ENCODE data around the gene KITLG.
"Not testable (repeated sequence)": the region's sequence is repeated elsewhere in the genome, so short reads cannot be mapped to it uniquely, and the experiment has no call there.

Gene KITLG, protein sequence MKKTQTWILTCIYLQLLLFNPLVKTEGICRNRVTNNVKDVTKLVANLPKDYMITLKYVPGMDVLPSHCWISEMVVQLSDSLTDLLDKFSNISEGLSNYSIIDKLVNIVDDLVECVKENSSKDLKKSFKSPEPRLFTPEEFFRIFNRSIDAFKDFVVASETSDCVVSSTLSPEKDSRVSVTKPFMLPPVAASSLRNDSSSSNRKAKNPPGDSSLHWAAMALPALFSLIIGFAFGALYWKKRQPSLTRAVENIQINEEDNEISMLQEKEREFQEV

DNA sequence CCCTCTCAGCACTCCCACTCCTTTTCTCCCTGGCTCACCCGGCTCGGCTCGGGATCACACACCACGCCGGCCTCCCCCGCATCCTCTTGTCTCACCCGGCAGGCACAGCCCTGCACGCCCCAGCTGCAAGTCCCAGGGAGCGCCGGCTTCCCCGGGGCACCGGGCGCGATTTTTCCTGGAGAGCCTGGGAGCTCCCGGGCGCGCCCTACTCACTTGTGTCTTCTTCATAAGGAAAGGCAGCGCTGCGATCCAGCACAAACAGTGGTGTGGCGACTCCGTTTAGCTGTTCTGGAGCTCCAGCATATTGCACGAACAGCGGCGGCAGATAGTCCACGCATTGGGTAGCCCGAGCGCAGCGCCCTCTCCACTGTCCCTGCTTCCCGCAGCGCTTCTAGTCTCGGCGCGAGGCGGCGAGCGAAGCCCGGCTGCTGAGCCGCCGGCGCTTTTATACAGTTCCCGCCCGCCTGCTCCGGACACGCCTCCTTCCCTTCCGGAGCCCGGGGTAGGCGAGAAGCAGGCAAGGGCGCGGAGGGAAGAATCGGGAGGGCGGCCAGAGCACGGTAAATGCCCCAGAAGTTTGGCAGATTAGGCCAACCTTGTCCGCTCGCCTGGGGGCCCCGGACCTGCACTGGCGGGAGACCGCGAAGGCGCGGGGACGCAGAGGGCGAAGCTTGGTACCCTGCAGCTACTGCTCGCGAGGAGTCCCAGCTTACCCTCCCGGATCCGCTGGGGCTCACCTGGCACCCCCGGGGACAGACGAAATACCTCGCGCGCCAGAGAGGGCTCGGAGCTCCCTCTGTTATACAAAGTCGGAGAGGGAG, at the start of gene KITLG:
KITLG (minus strand) TSS at position 421 of the 821 bp plus-strand sequence; CDS start at position 228, 193 bp downstream.
- DNase-seq (ENCODE audit: low spot score) = peak; percentile 56

DNA sequence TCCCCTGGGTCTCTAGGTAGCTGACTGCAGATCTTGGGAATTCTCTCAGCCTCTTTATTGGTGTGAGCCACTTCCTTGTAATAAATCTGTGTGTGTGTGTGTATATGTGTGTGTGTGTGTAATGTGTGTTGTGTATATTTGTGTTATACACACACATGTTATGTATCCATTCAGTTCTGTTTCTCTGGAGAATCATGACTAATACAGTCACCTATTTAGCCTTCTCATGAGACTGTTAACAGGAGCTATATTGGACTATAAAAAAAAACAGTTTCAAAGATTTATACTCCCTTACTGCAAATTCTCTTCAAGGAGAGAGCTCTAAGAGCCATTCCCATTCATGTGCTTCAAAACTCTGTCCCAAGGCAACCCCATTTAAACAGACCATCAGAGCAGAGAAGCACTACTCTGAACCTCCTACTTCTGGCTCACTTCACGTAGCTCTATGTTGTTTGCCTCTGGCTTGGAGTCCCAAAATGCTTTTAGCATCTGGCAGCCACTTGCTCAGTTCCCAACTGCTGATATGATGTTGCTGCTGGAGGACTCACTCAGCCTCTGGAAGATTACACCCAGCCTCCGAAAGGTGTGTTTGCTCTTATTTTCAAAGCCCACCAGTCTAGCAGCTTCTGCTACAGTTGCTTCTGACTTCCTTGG, 48.7 kb upstream of the KITLG start:
- no peak for DNase-seq (ENCODE audit: low spot score)

DNA sequence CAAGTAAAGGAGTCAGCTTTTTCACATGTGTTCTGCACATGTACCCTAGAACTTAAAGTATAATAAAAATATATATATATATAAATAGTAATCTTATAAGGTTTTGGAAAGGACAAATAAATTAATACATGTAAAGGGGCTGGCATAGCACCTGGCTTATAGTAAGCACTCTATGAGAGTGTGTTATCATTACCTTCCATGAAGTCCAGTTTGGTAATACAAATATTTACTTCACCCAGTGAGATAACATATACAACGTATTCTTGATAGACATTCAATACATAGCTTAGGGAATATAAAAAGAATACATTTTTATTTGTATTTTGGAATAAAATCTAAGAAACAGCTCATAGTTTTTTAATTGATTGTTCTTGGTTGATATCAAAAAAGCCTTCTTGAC, 47.8 kb upstream of the KITLG start:
- not testable (repeated sequence) for DNase-seq (ENCODE audit: low spot score)

DNA sequence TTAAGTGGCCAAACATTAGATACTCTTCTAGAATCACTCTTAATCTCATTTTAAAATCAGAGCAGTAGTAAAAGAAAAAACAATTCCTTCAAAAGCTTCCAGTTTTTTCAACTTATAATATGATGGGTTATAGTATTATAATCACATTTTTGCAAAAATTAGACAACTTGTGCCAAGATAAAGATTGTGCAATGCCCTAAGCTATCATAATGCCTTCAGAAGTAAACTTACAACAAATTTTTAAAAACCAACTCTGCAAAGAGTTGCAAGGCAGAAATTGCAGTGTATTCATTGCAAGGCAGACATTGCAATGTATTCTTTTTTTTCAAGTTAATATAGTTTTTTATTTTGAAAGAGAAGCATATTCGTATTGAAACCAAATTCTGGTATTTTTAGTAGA, 47.2 kb upstream of the KITLG start:
- DNase-seq (ENCODE audit: low spot score) = no peak

DNA sequence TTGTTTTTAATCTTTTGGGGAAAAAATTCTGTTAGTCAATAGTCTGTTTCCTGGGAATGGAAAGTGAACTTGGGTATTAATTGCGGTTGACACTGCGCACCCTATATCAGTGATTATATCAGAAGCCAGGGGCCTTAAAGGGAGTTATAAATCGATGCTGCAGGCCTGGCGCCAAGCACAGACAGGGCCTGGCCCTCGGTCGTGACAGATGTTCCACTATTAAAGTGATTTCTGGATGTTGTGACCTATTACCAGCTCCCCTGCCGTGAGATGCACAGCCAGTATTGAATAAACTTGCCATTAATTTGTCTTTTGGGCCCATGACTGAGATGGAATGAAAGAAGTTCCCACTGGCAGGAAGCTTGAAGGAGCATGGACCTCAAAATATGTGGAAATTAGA, 45.1 kb upstream of the KITLG start:
- DNase-seq (ENCODE audit: low spot score) = no peak

DNA sequence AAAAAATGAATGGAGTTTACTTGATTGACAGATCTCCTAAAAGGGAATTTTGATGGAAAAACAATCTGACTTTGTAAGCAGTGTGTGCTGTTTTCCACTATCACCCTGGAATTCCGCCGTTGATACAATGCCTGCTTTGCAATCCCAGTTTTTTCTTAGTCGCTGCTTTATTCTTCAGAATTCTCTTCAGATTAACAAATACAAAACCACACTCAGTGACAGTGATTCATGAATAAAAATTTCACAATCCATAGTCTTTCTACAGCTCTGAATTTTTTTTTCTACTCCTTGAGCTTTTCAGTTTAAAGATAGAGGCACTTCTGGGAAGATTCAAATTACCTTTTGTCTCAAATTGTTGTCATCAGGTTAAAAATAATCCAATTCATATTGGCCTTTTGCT, 44.6 kb upstream of the KITLG start:
- peak; percentile 61 for DNase-seq (ENCODE audit: low spot score)

DNA sequence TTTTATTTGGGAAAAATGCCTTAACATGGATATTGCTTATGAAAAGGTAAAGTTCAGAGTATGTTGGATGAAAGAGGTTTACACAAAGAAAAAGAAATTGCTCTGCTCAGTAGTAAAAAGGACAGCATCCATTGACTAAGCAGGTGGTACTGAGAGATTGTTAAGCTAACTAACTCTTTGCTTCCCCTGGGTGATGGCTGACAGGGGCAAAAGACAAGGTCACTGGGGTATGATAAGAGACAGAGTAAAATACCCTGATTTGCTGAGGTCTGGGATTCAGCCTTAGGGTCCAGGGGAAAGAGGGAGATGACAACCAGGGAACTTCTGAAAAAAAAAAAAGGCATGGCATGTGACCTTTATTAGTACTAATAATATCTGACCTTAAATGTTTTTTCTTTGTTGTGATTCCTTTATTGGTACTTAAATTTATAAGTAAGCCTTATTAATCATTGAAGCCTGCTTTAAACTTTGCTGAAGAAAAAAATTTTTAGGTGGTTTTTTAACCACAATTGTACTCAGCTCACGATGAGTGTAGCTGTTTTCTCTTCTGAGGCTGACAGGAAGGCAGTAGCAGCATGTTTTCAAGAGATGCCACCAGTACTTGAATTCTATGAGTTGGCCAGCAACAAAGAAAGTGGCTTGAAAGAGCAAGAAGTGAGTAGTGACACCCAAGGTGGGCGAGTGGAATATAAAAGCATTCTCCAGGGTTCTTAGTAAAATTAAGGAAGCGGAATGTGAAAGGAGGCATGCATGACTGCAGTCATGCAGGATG, 43.7 kb upstream of the KITLG start:
- peak; percentile 5 for DNase-seq (ENCODE audit: low spot score)

DNA sequence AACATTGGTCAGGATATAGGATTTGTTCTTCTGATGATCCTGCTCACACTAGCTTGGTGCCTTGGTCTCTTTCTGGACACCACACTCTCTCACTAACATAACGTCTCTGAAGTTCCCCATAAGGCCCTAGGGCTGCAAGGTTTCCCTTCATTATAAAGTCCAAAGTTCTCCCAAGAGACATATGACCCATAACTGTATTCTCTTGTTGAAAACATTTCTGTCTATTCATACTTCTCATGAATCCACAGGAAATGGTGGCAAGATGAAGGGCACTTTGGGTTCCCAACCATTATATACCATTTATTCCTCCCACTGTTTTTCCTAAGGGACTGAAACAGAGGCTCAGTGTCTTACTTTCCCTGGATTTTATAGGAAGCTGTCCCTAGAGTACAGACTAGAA, 37.1 kb upstream of the KITLG start:
- DNase-seq (ENCODE audit: low spot score) = peak; percentile 73

DNA sequence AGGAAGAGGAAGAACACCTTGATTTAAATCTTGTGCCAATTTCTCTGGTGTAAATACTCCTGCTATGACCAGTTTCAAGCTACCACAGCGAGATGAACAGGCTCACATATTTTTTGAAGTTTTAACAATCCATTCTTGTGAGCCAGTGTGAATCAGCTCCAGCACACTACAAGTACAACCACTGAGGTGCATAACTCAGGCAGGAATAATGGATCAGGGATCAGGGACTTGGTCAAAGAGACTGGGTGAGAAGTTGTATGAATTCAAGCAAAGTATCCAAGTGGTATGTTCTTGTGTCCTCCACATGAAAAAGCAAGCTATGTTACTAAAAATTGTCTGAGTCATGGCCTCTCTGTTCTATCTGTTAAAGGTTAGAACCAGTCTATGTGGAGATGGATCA, 35.2 kb upstream of the KITLG start:
- DNase-seq (ENCODE audit: low spot score) = no peak

DNA sequence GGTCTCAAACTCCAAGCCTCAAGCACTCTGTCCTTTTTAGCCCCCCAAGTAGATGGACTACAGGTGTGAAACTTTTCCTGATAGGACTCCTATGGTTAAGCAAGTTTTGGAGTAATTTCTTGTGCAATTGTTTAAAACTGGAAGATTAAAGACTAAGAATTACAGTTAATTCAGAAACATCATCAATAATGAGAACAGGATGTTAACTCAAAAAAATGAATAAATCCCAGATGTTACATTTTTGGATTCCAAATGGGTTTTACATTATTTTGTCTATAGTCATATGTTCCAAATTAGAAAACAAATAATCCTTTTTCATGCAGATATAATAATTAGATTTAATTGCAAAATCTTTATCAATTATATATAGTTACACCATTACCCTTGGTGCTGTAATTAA, 24.4 kb upstream of the KITLG start:
- no peak for DNase-seq (ENCODE audit: low spot score)

DNA sequence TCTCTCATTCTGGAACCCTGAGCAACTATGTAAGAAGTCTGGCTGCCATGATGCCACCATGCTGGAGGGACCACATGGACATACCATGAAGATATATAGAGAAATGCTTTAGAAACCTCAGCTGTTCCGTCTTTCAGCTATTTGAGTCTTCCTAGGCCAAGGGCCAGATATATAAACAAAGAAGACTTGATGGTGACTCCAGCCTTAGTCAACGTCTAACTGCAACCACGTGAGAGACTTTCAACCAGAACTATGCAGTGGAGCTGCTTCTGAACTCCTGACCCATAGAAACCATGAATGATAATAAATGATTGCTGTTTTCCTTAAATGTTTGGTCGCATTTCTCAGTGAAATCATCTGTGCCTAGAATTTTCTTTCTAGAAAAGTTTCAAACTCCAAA, 20.0 kb upstream of the KITLG start:
- DNase-seq (ENCODE audit: low spot score) = peak; percentile 59

DNA sequence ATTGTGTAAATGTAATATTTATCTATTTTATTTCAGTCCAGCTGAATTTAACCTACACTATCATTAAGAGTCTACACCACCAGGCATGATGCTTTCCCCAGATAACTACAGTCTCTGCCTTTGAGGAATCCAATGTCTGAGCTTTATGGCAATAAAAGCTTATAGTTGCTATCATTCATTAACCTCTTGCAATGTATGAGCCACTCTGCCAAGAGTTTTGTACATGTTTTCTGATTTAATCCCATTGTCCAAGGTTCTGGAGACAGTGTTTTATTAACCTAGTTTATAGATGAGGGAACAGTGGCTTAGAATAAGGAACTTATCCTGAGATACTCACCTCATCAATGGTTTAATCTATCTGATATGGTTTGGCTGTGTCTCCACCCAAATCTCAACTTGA, 17.1 kb upstream of the KITLG start:
- no peak for DNase-seq (ENCODE audit: low spot score)

DNA sequence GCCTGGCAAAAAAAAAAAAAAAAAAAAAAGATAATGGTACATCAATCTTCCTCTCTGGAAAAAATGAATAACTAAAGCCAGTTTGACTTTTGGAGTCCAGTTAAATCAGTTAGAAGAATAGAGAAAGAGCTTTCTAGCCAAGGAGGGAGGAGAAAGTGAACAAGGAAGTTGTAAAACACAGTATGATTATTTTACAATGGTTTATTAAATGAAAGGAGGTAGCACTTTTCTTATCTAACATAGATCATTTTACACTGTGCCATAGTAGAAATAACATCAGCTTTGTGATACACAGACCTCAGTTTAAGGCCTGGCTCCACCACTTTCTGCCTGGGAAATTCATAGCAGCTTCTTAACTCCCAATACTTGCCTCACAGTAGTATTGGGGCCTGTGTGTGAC, 15.4 kb upstream of the KITLG start:
- DNase-seq (ENCODE audit: low spot score) = no peak

DNA sequence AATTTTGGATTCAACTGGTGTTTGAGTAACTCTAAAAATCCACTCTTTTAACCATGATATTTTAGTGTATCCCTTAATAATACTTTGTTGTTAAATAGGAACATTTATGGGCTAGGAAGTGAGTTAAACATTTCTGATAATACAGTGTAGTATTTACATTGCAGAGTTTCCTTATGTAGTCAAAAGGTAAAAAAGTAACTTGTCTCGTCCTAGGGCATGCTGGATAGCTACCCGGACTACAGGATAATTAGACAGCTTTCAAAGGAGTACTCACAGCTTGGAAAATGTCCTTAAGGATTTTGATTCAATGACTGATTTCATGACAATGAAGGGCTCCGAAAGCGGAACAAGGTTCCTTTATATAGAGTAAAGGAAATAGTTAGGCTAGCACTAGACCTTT, 14.5 kb upstream of the KITLG start:
- DNase-seq (ENCODE audit: low spot score) = no peak

DNA sequence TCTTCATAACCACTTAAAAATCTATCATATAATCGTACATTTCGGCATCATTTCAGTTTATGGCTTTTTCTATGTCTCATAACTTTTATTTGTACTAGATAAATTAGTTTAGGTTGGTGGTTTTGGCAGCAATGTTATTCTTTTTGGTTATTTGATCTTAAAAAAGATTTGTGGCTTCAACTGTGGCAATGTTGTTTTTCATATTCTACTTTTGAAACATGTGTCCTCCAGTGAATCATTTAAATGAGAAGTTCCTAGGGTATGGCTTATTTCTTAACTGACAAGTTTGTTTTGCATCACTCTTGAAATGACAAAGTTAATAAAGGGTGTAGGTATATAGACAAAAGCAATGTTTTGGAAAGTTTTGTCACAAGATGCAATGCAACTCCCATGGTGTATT, 11.1 kb upstream of the KITLG start:
- DNase-seq (ENCODE audit: low spot score) = no peak

DNA sequence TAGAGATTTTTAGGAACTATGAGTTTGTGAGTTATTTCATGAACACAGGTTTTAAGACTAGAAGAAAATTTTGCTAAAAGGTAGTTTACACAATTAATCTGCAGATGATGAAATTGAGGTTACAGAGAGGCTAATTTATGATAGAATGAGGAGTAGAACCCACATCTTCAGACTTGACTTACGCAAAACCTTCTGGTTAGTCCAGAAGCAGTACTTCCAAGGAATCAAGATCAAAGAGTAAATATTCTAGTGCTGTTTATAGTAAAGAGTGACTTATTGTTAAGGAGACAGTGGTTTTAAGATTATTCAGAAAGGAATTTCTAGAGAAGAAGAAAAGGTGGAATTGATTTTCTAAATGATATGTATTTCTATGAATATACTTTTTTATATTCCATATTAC, 10.6 kb upstream of the KITLG start:
- DNase-seq (ENCODE audit: low spot score) = no peak

DNA sequence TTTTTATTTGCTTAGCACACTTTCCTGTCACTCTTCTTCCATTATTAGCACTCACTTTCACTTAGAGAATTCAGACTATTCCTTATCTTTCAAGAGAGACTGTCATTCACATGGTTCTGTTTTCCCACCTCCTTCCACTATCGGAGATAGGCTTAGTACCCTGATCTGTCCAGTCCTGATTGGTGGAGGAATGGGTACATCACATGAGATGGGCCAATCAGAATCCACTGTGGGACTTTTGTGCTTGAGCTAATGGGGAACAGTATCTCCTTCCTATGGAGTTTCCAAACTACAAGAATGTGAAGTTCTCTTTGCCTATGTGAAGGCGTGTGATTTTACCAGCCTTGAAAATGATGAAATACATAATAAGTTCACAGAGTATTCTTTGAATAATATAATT, 4.8 kb upstream of the KITLG start:
- no peak for DNase-seq (ENCODE audit: low spot score)

DNA sequence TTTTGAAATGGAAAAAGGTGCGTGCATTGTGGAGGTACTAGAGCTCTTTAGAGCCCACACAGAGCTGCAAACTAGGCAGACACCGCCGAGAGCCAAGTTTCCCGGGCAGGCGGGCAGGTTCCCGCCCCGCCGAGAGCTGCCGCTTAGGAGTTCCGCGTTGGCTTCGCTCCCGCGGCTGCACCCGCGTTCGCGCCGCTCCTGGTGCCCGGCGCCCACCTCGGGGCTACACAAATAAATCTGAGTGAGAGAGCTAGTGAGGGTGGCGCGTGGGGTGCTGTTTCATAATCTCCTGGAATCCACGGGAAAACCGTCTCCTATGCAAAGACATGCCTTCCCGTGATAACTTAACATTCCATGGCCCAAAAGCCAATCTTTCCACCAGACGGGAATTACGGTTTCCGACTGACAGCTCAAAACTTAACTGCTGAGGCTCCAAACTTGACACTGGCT, 645 bp downstream of the KITLG start:
- DNase-seq (ENCODE audit: low spot score) = no peak

DNA sequence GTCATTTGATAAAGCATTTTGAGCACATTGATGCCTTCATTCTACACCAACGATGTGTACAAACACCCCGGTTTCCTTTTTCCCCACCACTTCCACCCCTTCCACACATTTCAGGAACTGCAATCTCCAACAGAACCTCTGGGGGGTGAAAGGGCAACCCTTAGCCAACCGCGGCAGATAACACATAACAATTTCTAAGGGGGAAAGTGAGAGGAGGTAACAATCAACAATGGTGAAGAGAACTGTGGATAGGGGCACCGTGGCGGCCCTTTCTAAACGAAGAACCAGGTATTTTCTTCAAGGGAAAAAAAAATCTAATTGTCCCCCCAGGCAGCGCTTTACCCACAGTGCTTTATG, 1.1 kb downstream of the KITLG start:
- DNase-seq (ENCODE audit: low spot score) = peak; percentile 49

DNA sequence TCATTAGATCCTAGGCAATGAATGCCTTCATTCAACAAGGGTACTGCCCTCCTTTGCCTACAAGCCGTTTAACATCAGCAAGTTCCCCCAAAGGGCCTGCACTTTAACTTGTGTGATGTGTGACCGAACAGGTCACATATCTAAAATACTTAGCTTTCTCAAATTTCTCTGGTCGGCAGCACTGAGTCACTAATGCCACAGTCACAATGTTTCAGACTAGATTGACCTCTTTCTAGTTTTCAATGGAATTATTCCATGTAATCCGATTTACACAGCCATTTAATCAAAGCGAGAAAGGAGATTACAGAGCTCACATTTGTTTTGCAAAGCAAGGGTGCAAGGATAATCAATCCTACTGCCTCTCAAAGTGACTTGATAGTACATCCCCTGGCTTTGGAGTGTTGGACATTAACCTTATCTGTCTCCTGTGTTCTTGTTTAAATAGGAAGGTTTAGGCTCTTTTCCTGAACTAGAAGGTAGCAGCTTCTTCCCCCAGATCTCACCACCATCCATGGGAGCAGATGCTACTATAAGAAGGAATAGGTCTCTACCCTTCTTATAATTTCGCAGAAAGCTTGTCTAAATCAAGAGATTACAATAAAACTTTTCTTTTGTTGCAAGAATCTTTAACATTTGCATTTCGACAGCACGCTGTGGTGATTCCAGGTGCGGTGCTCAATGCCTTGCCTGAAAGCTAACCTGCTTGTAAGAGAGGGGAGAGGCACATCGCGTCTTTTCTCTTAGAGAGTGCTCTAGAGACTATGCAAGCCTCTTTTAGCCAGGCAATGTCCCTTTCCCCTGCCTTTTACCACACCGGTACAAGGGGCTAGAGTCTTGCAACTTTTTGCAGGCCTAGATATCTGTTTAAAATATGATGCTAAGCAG, 1.8 kb downstream of the KITLG start:
- DNase-seq (ENCODE audit: low spot score) = peak; percentile 27

DNA sequence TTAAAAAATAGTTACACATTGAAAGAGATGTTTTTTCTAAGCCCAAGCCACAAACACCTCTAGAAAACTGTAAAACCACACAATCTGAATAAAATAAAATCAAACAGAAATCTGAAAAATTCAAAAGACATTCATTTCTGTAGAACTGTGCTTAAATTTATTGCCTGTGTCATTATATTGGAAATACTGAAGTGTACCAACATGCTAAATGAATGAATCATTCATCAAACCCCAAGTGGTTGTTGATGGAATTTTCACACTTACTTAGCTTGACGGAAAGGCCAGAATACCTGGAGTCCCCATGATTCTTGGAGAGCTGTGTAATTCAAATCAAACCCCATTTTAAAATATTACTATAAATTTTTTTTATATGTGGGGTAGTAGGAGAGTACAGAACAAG, 2.7 kb downstream of the KITLG start:
- DNase-seq (ENCODE audit: low spot score) = no peak
